ENCODE data around the gene TCF7. TPM values are rescaled to one million over a fixed set of nuclear protein-coding genes. Genes with fewer than 3 reads are reported as not detected.

Gene TCF7
- total and polyA plus RNA-seq, 2 of the 13 experiments (the other 11 are each of a cell fraction or from before 2014, with no cell fraction given) = 6.3 to 6.8 TPM

DNA sequence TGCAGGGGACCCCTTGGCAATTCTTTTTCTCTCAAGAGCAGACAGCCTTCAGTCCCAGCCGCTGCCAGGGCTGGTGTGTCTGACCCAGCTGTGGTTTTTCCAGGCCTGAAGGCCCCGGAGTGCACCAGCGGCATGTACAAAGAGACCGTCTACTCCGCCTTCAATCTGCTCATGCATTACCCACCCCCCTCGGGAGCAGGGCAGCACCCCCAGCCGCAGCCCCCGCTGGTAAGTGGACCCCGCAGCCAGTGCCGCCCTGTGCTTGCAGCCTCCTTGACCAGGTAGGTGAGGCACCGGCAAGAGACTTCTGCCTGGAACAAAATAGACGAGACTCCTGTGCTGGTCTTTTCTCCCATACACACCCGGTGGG, 1.3 kb downstream of the TCF7 start (continued):
- TF ChIP-seq, protein P1, sequence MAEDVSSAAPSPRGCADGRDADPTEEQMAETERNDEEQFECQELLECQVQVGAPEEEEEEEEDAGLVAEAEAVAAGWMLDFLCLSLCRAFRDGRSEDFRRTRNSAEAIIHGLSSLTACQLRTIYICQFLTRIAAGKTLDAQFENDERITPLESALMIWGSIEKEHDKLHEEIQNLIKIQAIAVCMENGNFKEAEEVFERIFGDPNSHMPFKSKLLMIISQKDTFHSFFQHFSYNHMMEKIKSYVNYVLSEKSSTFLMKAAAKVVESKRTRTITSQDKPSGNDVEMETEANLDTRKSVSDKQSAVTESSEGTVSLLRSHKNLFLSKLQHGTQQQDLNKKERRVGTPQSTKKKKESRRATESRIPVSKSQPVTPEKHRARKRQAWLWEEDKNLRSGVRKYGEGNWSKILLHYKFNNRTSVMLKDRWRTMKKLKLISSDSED (CRISPR knock-in tag; IDR thresholded peaks at IDR 0.05) = no peak
- TF ChIP-seq ZFP36 (IDR thresholded peaks at IDR 0.05; ENCODE audit: borderline replicate concordance, low read depth, low read length, partially characterized antibody) (no peak), ZNF180 (CRISPR knock-in tag; IDR thresholded peaks at IDR 0.05; ENCODE audit: borderline replicate concordance, low read depth) (no peak), FOXK1 (CRISPR knock-in tag; IDR thresholded peaks at IDR 0.05; ENCODE audit: borderline replicate concordance, low read depth) (no peak), HOXA5 (CRISPR knock-in tag; IDR thresholded peaks at IDR 0.05) (no peak), ZNF792 (CRISPR knock-in tag; IDR thresholded peaks at IDR 0.05) (no peak)
- TF ChIP-seq, protein P2, sequence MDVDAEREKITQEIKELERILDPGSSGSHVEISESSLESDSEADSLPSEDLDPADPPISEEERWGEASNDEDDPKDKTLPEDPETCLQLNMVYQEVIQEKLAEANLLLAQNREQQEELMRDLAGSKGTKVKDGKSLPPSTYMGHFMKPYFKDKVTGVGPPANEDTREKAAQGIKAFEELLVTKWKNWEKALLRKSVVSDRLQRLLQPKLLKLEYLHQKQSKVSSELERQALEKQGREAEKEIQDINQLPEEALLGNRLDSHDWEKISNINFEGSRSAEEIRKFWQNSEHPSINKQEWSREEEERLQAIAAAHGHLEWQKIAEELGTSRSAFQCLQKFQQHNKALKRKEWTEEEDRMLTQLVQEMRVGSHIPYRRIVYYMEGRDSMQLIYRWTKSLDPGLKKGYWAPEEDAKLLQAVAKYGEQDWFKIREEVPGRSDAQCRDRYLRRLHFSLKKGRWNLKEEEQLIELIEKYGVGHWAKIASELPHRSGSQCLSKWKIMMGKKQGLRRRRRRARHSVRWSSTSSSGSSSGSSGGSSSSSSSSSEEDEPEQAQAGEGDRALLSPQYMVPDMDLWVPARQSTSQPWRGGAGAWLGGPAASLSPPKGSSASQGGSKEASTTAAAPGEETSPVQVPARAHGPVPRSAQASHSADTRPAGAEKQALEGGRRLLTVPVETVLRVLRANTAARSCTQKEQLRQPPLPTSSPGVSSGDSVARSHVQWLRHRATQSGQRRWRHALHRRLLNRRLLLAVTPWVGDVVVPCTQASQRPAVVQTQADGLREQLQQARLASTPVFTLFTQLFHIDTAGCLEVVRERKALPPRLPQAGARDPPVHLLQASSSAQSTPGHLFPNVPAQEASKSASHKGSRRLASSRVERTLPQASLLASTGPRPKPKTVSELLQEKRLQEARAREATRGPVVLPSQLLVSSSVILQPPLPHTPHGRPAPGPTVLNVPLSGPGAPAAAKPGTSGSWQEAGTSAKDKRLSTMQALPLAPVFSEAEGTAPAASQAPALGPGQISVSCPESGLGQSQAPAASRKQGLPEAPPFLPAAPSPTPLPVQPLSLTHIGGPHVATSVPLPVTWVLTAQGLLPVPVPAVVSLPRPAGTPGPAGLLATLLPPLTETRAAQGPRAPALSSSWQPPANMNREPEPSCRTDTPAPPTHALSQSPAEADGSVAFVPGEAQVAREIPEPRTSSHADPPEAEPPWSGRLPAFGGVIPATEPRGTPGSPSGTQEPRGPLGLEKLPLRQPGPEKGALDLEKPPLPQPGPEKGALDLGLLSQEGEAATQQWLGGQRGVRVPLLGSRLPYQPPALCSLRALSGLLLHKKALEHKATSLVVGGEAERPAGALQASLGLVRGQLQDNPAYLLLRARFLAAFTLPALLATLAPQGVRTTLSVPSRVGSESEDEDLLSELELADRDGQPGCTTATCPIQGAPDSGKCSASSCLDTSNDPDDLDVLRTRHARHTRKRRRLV (CRISPR knock-in tag; IDR thresholded peaks at IDR 0.05) = no peak

Measured in HepG2 (cell line).